GM18909 (cell line): Measurements from ENCODE around the gene FDPS.

Experiments used
- ATAC-seq: cut with Tn5 transposase; IDR thresholded peaks from one replicate; pipeline ENCODE4 v1.9.1; 2021; ENCODE audit warnings: mild to moderate bottlenecking; ENCODE audit not compliant: unreplicated experiment, poor library complexity

FDPS gene

GRCh38 chr1:155308493-155309422 lies at the start of gene FDPS:
Gene FDPS (plus strand): TSS chr1:155308866. CDS start chr1:155309790, 924 bp downstream.
- ATAC-seq: peak; percentile 95

- ATAC-seq: no peak
Observed at GRCh38 chr1:155260276-155260675, 48.4 kb upstream of the FDPS start.

- ATAC-seq: peak; percentile 4
Observed at GRCh38 chr1:155261493-155261851, 47.2 kb upstream of the FDPS start.

- peak; percentile 86 for ATAC-seq
Observed at GRCh38 chr1:155261852-155262673, 46.6 kb upstream of the FDPS start, which contains the start of gene SCAMP3. Gene SCAMP3 (minus strand): TSS chr1:155262360. CDS start chr1:155262151, 209 bp downstream.

GRCh38 chr1:155263067-155263466 lies 45.6 kb upstream of the FDPS start:
- ATAC-seq: no peak

GRCh38 chr1:155266553-155266952 lies 42.1 kb upstream of the FDPS start:
- ATAC-seq: no peak

GRCh38 chr1:155267373-155267772 lies 41.3 kb upstream of the FDPS start:
- ATAC-seq: no peak

- no peak for ATAC-seq
Observed at GRCh38 chr1:155268630-155269029, 40.0 kb upstream of the FDPS start.

GRCh38 chr1:155269381-155269780 lies 39.3 kb upstream of the FDPS start:
- no peak for ATAC-seq

GRCh38 chr1:155272466-155273342 lies 36.0 kb upstream of the FDPS start:
- peak; percentile 30 for ATAC-seq

- peak; percentile 79 for ATAC-seq
Observed at GRCh38 chr1:155273343-155274245, 35.1 kb upstream of the FDPS start, which contains the start of gene CLK2. Gene CLK2 (minus strand): TSS chr1:155273504. CDS start chr1:155270977, 2,527 bp downstream.

- peak; percentile 64 for ATAC-seq
Observed at GRCh38 chr1:155277070-155277901, 31.4 kb upstream of the FDPS start, which contains the start of gene HCN3. Gene HCN3 (plus strand): TSS chr1:155277463. CDS start chr1:155277591, 128 bp downstream.

GRCh38 chr1:155277902-155278688 lies 30.6 kb upstream of the FDPS start:
- ATAC-seq: no peak

GRCh38 chr1:155278689-155279160 lies 29.9 kb upstream of the FDPS start:
- no peak for ATAC-seq

GRCh38 chr1:155279268-155279667 lies 29.4 kb upstream of the FDPS start:
- ATAC-seq: no peak

GRCh38 chr1:155282488-155283091 lies 26.1 kb upstream of the FDPS start:
- ATAC-seq: no peak

GRCh38 chr1:155284476-155284875 lies 24.2 kb upstream of the FDPS start:
- no peak for ATAC-seq
